HG03103 (cell line): ENCODE measurements around the gene NLGN1.

Experiments
- ATAC-seq: cut with Tn5 transposase; IDR thresholded peaks from one replicate; pipeline ENCODE4 v1.9.1; 2021; ENCODE audit warnings: low read depth; ENCODE audit not compliant: unreplicated experiment

NLGN1 gene

GRCh38 chr3:174295306-174296092 lies 898.0 kb downstream of the NLGN1 start:
- ATAC-seq: no peak

DNA sequence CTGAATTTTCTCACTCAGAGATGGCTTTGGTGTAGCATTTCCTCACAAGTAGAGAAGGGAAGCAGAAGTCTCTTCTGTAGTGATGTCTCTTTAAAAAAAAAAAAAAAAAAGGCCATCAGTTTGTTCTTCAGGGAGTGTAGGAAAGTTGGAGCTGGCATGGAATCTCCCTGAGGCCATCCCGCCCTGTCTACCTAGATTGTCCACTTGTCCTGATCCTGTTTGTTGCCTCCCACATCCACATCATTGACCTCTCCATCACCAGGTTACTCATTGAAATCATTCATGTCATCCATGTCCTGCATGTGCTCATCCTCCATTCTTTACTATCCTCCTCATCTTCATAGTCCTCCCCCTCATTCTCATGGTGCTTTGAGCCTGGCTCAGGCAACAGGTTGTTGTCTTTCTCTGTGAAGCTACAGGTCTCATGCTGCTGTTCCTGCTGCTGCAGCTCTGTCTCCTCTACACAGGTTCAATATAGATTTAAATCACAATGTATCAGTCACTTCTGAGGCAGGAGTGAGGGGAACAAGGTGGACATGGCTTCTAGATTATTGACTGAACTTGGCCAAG lies 905.3 kb downstream of the NLGN1 start:
- ATAC-seq: no peak

- no peak for ATAC-seq
Observed at GRCh38 chr3:174303907-174304560, 906.5 kb downstream of the NLGN1 start.

DNA sequence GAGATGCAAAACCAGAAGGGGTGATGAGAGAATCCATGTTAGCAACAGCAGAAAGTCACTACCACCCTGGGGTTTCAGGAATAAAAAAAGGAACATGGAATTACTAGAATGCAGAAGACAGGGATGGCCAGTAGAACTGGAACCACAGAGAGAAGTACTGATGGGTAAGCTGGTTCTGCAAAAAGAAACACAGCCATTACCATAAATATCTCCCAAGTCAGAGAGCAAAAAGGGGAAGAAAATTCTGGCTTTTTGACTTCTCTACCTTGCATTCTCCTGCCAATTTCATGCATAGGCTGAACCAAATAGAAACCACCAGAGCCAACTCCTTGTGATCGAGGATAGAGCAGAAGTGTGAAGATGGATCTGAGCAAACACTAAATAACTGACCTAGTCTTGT lies 911.2 kb downstream of the NLGN1 start:
- ATAC-seq: no peak

- ATAC-seq: no peak
Observed at GRCh38 chr3:174310475-174310983, 913.0 kb downstream of the NLGN1 start.

DNA sequence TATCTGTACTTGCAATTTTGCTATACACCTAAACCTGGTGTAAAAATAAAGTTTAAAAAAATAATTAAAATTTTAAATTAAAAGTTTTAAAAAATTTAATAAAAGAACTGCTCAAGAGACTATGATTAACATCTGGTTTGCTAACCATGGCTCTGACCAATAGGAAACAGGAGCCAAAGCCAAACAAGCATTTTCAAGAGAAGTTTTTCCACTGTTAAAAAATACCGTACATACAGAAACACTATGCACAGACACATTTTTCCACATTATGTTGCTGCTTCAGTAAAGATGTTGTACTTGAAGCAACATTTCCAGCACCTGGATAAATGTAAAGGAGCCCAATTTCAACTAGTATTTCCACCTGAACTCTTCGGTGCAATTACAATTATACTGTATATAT lies 917.7 kb downstream of the NLGN1 start:
- no peak for ATAC-seq

DNA sequence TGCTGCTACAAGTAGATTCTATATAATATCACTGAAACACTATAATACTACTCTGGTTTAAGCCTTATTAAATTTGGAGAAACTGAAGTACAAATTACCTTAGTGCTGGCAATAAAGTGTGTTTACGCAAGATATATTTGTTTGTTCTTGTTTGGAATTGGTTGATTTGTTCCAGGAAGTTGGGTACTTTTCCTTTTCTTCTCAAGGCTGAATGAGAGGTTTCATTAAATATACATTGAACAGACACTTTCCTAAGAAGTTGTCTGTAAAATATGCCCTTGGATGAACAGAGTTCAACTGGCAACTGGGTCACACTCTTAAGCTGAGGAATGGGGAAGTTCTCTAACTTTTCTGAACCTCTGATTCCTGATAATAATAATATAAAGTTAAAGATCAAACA lies 919.5 kb downstream of the NLGN1 start:
- no peak for ATAC-seq

GRCh38 chr3:174318181-174318580 lies 920.6 kb downstream of the NLGN1 start:
- ATAC-seq: no peak

- no peak for ATAC-seq
Observed at GRCh38 chr3:174321548-174321947, 924.0 kb downstream of the NLGN1 start.

DNA sequence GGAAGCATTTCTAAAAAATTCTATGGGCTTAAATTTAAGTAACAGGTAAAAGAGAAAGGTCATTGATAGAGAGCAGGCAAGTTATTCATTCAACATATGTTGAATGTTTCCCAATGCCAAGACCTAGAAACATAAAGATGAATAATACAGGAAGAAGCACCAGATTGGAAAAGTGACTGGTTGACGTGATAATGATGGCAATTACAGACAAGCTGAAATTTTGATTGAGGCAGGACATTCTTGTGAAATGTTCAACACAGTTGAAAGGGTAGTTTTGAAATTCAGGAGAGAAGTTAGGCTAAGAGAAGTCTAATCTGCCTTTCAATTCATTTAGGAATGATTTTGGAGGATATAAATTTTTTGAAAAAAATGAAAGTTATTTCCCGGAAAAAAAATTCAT lies 925.2 kb downstream of the NLGN1 start:
- ATAC-seq: no peak

- ATAC-seq: no peak
Observed at GRCh38 chr3:174325171-174325570, 927.6 kb downstream of the NLGN1 start.

GRCh38 chr3:174325834-174326700 lies 928.5 kb downstream of the NLGN1 start:
- ATAC-seq: no peak

DNA sequence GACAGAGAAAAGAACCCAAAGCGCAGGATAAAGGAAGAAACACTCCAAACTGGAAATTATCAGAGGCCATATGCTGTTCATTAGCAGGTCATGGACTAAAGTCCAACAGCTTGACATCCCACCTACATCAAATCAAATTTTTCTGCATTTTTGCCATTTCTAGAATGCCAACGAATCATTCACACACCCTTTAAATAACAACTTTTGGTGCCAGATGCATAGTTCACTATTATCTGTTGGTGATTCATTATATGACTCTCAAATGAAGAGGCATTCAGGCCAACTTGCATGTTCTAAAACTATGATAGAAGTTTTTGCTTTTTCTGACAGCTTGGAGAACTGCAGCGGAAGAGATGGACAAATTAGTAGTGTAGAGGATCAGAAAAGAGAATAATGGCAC lies 931.8 kb downstream of the NLGN1 start:
- no peak for ATAC-seq

GRCh38 chr3:174330303-174330702 lies 932.8 kb downstream of the NLGN1 start:
- ATAC-seq: no peak

- ATAC-seq: no peak
Observed at GRCh38 chr3:174331095-174331800, 933.7 kb downstream of the NLGN1 start.

DNA sequence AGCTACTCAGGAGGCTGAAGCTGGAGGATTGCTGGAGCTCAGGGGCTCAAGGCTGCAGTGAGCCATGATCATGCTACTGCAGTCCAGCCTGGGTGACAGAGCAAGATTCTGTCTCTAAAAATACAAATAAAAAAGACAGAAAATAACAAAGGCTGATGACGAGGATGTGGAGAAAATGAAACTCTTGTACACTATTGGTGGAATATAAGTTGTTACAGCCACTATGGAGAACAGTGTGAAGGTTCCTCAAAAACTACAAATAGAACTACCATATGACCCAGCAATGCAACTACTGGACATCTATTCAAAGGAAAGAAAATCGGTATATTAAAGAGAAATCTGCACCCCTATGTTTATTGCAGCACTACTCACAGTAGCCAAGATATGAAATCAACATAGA lies 934.8 kb downstream of the NLGN1 start:
- ATAC-seq: no peak

DNA sequence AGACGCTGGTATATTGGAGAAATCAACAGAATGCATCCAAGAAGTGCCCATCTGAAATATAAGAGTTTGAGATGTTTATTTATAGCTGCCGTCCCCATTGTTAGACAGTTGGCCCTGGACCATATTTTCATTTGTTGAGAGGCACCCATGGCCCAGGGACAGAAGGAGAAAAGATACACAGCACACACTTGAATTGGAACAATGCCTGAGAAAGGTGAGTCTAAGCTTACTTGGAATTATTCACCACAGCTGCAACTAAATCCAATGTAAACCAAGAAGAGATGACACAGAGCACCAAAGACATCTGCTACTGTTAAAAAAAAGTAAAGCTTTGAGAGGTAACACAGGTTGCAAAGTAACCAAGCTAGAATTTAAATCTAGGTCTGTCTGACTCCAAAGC lies 936.1 kb downstream of the NLGN1 start:
- no peak for ATAC-seq

- no peak for ATAC-seq
Observed at GRCh38 chr3:174334111-174334510, 936.6 kb downstream of the NLGN1 start.

- no peak for ATAC-seq
Observed at GRCh38 chr3:174335324-174335723, 937.8 kb downstream of the NLGN1 start.

DNA sequence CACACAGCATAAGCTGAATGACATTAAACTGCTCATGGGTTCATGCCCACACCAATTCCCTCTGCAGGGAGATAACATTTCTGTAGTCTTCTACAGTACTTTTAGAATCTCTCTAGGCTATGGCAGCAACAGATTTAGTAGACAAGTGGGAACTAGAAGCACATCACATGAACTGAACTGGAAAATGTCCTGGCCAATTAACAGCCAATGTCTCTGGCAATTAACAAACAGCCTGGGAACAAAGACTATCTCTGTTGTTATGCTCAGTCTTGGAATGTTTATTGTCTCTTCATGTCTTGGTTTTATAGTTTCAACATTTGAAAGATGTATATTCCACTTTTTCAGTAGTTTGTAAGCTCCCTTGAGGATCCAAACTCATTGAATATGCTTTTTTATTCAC lies 938.4 kb downstream of the NLGN1 start:
- ATAC-seq: no peak
